ENCODE results near the gene GIT1.
A peak's percentile ranks its signal among the peaks of the same experiment; 100 is the strongest.

The GIT1 gene, protein sequence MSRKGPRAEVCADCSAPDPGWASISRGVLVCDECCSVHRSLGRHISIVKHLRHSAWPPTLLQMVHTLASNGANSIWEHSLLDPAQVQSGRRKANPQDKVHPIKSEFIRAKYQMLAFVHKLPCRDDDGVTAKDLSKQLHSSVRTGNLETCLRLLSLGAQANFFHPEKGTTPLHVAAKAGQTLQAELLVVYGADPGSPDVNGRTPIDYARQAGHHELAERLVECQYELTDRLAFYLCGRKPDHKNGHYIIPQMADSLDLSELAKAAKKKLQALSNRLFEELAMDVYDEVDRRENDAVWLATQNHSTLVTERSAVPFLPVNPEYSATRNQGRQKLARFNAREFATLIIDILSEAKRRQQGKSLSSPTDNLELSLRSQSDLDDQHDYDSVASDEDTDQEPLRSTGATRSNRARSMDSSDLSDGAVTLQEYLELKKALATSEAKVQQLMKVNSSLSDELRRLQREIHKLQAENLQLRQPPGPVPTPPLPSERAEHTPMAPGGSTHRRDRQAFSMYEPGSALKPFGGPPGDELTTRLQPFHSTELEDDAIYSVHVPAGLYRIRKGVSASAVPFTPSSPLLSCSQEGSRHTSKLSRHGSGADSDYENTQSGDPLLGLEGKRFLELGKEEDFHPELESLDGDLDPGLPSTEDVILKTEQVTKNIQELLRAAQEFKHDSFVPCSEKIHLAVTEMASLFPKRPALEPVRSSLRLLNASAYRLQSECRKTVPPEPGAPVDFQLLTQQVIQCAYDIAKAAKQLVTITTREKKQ

DNA sequence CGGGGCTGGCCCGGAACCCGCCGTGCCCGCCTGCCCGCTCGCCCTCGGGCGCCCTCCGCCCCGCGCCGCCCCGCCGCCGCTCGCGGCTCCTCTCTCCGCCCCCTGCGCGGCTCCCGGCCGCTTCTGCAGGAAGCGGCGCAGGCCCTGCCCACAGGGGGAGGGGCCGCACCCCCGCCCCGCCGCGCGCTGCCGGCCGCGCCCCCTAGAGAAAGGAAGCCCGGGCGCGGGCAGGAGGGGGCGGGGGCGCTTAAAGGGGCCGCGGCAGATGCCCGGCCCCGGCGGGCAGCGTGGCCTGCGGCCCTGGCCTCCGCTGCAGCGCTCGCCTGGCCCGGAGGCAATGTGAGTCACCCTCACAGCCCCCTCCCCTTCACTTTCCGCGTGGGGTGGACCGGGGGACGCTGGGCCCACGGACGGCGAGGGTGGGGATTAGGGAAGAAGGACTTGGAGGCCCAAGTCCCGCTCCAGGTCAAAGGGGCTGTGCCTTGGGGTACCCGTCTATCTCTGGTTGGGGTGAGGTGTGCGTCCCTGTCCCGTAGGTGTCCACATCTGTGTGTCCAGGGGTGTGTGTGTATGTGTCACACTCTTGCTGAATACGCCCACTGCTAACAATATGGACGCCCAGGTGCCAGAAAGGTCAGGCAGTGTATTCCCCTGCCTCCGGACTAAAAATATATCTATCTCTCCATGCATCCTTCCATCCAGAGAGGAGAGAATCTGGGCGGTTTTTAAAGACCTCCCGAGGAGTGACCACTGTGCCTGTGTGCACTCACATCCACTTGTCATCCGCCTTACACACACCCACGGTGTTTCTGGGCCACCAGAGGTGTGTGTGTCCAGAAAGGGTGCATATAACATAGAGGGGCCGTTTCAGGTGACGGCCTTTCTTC is at the start of gene GIT1:
Gene GIT1, minus strand, starts transcription at position 125 of the 887 bp plus-strand sequence. CDS start 270 bp downstream, outside the sequence.
- peak; percentile 89 for DNase-seq (ENCODE audit: low spot score)

DNA sequence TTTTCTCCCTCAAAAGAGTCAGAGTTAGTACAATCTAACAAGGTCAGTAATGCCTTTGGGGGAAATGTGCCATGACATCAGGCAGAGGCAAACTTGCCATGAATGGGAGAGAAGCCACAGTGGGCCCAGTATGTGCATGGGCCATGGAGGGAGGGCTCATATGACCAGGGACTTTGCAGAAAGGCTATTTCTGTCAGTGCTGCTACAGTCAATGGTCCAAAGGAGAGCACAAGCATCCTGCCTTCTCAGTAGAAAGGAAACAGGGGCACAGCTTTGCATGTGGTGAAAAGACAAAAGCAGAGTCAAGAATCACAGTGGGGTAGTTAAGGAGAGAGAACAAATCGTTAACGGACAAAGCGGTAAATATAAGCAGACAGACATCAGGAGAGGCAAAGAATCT is 44.4 kb upstream of the GIT1 start:
- no peak for DNase-seq (ENCODE audit: low spot score)

DNA sequence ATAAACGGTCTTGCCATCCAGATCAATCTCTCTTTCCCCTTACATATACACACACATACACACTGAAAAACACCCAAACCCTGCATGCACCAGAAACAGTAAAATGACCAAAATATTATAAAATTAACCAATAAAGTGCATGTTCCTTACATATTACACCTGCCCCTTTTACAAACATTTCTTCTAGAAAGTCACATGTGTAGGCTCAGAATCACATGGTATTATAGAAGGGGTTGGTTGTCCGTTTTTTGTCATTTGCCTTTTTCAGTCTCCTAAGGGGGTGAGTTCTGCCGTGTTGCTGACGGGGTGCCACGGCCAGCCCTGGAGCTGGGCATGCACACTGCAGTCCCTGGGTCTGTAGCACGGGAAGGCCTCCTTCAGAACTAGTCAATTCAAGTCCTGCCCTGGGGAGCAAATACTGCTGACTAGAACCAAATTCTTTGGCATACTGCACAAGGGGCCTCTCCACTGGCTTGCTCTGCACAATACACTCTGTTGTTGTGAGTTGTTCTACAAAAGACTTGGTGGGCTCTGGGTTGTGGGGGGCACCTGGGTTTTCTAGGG is 41.3 kb upstream of the GIT1 start:
- DNase-seq (ENCODE audit: low spot score), result no peak

DNA sequence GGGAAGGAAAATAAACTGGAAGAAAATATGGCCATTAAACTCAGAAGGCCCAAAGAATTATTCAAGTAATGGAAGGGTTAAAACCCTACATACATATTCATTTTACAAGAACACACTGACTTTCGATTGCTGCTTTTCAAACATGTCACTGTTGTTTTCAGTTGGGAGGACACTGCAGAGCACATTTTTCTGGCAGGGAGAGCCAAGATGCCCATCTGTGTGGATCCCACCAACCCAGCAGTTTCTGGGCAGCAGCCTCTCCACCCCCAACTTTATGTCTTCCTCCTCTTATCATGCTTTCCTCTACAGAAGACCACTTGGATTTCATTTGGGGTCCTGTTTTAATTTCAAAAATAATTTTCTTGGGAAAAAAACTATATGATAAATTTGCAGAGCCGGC is 40.4 kb upstream of the GIT1 start:
- no peak for DNase-seq (ENCODE audit: low spot score)

DNA sequence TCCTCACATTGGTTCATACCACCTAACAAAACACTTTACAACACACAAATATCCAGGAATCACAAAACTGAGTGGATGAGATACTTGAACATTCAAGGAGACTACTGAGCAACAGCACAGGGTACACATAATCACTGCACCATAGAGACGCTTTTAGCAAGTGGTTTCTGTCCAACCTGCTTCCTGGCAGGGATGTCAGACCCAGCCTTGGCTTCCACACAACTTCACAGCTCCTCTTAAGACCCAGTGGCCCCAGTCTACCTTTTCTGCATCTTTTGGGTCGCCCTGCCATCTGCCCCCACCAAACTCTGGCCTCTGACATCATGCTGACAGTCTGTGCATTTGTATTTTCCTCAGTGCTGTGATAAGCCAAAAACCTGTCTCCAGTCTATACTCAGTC is 39.2 kb upstream of the GIT1 start:
- DNase-seq (ENCODE audit: low spot score), result no peak

DNA sequence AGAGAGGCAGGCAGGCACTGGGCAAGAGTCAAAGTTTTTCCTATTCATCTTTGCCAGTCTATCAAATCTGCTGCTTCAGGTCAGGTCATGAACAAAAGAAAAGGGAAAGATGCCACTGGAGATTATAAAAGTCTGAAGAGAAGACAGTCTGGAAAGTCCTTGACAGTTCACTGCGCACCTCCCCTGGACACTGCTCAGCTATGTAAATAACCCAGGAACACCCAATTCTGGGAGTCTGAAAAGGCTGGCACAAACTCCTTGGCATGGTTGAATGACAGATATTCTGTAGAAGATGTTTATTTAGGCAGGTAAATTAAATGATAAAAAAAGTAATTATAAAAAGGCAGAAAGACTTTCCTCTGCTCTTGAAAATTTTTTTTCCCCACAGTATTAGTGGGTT is 38.5 kb upstream of the GIT1 start:
- DNase-seq (ENCODE audit: low spot score), result no peak

- DNase-seq (ENCODE audit: low spot score), result peak; percentile 47
Observed at GRCh38 chr17:29625037-29625750, 35.7 kb upstream of the GIT1 start.

- no peak for DNase-seq (ENCODE audit: low spot score)
Observed at GRCh38 chr17:29624586-29624985, 35.1 kb upstream of the GIT1 start.

GRCh38 chr17:29623283-29623647 is 33.8 kb upstream of the GIT1 start:
- no peak for DNase-seq (ENCODE audit: low spot score)

GRCh38 chr17:29622337-29623282 is 33.2 kb upstream of the GIT1 start, which contains the start of gene CORO6:
Gene CORO6 (minus strand): TSS chr17:29622912. CDS start chr17:29621421, 1,491 bp downstream.
- no peak for DNase-seq (ENCODE audit: low spot score)

- no peak for DNase-seq (ENCODE audit: low spot score)
Observed at GRCh38 chr17:29621751-29622194, 32.3 kb upstream of the GIT1 start.

GRCh38 chr17:29620779-29621500 is 31.5 kb upstream of the GIT1 start:
- no peak for DNase-seq (ENCODE audit: low spot score)

DNA sequence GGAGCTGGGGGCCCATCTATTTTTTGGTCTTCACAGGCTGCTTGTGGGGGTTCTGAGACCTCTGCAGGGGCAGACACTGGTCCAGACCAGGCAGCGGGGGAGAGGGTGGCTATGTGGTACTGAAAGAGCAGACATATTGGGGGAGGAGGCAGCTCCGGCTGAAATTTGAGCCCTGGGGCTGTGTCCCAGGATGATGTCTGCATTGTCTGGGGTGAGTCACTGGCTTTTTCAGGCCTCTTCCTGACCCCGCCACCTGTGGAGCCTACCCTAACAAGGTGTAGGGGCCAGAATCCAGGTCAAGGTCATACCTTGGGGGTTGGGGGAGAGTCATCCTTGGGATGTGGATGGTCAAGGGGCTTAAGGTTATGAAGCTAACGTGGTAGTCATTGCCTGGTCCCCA is 30.8 kb upstream of the GIT1 start:
- no peak for DNase-seq (ENCODE audit: low spot score)

GRCh38 chr17:29619251-29619650 is 29.8 kb upstream of the GIT1 start:
- DNase-seq (ENCODE audit: low spot score), result peak; percentile 11

DNA sequence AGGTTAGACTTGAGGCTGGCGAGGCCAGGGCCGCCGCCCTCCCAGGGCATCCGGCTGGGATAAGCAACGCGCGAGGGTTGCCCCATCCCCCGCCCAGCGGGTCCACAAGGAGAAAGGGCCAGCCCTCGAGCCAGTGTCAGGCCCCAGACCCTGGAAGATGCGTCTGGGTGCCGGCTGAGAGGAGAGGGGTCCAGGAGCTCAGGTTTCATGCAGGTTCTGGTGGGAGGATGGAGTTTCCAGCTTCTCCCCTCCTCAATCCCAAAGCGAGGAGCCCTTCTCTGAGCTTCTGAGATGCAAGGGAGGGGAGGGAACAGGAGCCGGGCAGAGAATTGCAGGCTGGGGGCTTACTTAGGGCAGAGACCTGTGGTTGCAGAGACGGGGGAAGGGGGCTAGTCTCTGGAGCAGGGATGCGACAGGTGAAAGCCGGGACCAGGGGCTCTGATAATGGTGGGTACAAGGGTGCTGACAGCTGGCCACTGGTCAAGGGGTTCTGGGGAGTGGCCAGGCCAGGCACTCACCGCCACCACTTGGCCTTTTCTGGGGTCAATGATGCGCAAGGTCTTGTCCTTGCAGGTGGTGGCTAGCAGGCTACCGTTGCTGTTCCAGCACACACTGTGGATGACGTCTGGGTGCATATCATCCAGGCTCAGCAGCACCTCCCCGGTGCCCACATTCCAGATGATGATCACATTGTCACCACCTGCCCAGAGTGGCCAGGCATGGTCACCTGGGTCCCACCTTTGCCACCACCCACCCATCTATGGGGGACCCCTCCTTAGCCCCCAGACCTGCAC is 29.0 kb upstream of the GIT1 start:
- no peak for DNase-seq (ENCODE audit: low spot score)

DNA sequence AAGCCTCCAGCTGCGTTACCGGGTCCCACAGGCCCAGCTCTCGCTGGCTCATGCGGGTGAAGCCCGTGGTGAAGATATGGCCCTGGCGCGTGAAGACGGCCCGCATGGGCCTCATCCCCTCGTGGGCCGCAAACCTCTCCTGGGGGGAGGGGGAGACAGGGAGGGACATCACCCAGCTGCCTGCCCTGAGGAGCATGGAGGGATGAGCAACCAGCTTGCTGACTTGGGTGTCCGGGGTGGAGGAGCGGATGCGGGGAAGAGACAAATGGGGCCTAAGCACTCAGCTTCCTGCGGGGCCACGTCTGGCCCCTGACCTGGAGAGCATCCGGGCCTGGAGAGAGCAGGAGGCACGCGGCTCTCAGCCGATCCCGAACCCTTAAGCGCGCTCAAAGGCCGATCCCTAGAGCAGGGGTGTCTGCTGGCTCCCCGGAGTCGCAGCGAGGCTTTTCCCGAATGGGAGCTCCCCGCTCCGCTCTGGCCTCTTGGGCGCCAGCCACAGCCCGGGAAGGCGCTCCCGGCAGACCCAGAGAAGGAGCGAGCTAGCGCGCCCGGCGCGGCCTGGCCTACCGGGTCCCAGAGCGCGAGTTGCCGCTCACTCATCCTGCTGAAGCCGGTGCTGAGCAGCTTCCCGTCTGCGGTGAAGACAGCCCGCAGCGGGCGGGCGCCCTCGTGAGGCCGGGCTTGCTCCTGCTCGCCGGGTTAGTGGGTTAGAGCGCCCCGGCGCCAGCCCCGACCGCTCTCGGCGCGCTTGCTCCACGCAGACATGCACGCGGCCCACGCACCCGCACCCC is 28.2 kb upstream of the GIT1 start:
- no peak for DNase-seq (ENCODE audit: low spot score)

DNA sequence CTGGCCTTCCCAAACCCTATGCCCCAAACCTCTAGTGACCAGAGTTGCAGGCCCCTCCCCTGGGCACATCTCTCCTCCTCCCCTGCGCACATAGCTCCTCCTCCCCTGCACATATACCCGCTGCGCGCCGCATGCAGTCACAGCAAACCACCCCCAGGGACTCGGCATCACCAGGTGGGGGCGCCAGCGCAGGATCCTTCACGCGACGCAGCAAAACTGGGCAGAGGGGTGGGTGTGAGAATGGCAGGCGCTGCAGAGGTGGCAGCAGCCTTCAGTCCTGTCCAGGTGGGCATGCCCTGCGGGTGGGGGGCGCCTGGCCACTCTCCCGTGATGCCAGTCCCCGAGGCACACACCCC is 27.7 kb upstream of the GIT1 start:
- DNase-seq (ENCODE audit: low spot score), result no peak

Measured in RKO (cell line).